SJSA1 (cell line): ENCODE results near the gene UBB. TPM values are rescaled to one million over a fixed set of nuclear protein-coding genes. Genes with fewer than 3 reads are reported as not detected.
A peak's percentile ranks its signal among the peaks of the same experiment; 100 is the strongest.

Experiments
- DNase-seq, 2 experiments: peaks; one replicate each; pipeline ENCODE4 v3.0.0-alpha.2; 2015 to 2020; ENCODE audit warnings: low spot score in 2 of 2, low read depth in 1 of 2
- H3K27ac ChIP-seq: fragments of 250-450 bp; sonication (Bioruptor Pico); 2 replicates; pipeline ENCODE4 v1.5.1; 2020; ENCODE audit warnings: mild to moderate bottlenecking, moderate library complexity
- H3K27me3 ChIP-seq: fragments of 250-450 bp; sonication (Bioruptor Pico); replicated peaks from 2 replicates; pipeline ENCODE4 v1.5.1; 2020; ENCODE audit warnings: mild to moderate bottlenecking, moderate library complexity
- H3K36me3 ChIP-seq: fragments of 250-450 bp; sonication (Bioruptor Pico); 2 replicates; pipeline ENCODE4 v1.5.1; 2020; ENCODE audit warnings: mild to moderate bottlenecking
- H3K4me1 ChIP-seq: fragments of 250-450 bp; sonication (Bioruptor Pico); replicated peaks from 2 replicates; pipeline ENCODE4 v1.6.1; 2021; ENCODE audit warnings: mild to moderate bottlenecking
- H3K4me3 ChIP-seq: fragments of 250-450 bp; sonication (Bioruptor Pico); 2 replicates; pipeline ENCODE4 v1.5.1; 2020; ENCODE audit warnings: mild to moderate bottlenecking
- H3K9me3 ChIP-seq: fragments of 250-450 bp; sonication (Bioruptor Pico); replicated peaks from 2 replicates; pipeline ENCODE4 v1.5.1; 2020; ENCODE audit warnings: mild to moderate bottlenecking
- total RNA-seq: library from RNA; depleted of rRNA; stranded (reverse); fragments of >200 nt; shearing (Covaris generic); gene quantifications from 2 replicates; pipeline ENCODE4 v1.2.3, GENCODE V29; 2014

The UBB gene
- total RNA-seq, 1 experiment from 2014 or later = 1,919 TPM

- H3K9me3 ChIP-seq = no peaks in the 10 kb centered on the region; the same call in 1 of the 2 replicates
- H3K36me3 ChIP-seq = peaks cover 10% of the 10 kb centered on the region
- peak; percentile 5 to 44 for DNase-seq
- H3K27ac ChIP-seq = peak within 1 kb of the TSS; percentile 16; the same call in 1 of the 2 replicates
- peak within 1 kb of the TSS; percentile 94 for H3K4me3 ChIP-seq
- no peaks in the 10 kb centered on the region for H3K27me3 ChIP-seq
- peaks cover 18% of the 10 kb centered on the region for H3K4me1 ChIP-seq
Observed at GRCh38 chr17:16353317-16354174, 27.3 kb upstream of the UBB start, which contains the start of gene CENPV. Gene CENPV (minus strand): TSS chr17:16353469. CDS start chr17:16353436, 33 bp downstream.

DNA sequence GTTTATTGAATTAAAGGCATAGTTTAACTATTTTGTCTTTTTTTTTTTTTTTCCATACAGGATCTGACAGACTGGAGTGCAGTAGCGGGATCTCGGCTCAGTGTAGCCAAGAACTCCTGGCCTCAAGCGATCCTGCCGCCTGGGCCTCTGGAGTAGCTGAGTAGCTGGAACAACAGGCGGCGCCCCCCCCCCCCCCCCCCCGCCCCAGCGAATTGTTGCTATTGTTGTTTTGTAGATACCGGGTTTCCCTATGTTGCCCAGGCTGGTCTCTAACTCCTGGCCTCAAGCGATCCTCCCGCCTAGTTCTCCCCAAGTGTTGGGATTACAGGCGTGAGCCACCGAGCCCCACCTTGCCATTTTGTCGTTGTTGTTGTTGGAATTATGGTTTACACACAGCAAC, 26.3 kb upstream of the UBB start:
- Histone ChIP-seq H3K4me3 (no peak overlapping the region), H3K27me3 (no peaks in the 10 kb centered on the region), H3K27ac (no peak overlapping the region), H3K36me3 (peaks cover 10% of the 10 kb centered on the region), H3K4me1 (peaks cover 18% of the 10 kb centered on the region), H3K9me3 (no peaks in the 10 kb centered on the region; the same call in 1 of the 2 replicates)
- no peak for DNase-seq

DNA sequence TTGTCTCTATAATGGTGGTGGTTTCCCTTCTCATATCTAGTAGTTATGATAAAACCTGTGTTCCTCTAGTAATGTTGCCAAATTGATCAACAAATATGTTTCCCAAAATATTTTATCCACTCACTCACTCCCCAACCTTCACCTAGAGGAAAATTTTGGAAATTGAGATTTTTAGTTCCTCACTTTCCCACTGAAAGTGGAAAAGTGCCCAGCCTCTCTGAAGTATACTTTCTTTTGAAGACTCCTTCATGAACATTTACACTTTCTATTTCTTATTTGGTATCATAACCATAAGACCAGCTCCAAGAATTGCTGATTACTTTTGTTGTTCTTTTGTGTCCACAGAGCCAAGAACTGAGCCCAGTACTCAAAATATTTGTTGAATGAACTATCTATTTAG, 22.5 kb upstream of the UBB start:
- Histone ChIP-seq H3K4me1 (peaks cover 3% of the 10 kb centered on the region; the same call in 1 of the 2 replicates), H3K27ac (no peak overlapping the region), H3K36me3 (no peaks in the 10 kb centered on the region), H3K9me3 (no peaks in the 10 kb centered on the region), H3K27me3 (no peaks in the 10 kb centered on the region), H3K4me3 (no peak overlapping the region)
- DNase-seq = no peak

DNA sequence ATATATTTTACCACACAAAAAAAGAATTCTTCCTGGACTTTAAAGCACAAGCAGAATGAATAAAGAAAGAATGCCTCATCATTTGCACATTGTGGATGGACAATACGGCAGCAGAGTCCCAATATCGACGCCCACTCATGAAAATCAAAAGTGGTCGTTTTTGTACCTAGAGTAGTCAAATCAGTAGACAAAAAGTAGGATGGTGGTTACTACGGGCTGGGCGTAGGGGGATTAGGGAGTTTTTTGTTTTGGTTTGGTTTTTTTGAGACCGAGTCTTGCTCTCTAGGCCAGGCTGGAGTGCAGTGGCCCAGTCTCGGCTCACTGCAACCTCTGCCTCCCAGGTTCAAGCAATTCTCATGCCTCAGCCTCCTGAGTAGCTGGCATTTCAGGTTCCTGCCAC, 19.0 kb upstream of the UBB start:
- Histone ChIP-seq H3K36me3 (no peaks in the 10 kb centered on the region), H3K4me3 (no peak overlapping the region), H3K9me3 (no peaks in the 10 kb centered on the region), H3K27ac (no peak overlapping the region), H3K27me3 (no peaks in the 10 kb centered on the region), H3K4me1 (no peaks in the 10 kb centered on the region)
- DNase-seq = no peak

- no peaks in the 10 kb centered on the region for H3K27me3 ChIP-seq
- peak; percentile 50 to 72 for DNase-seq
Observed at GRCh38 chr17:16363749-16364536, 16.9 kb upstream of the UBB start.

DNA sequence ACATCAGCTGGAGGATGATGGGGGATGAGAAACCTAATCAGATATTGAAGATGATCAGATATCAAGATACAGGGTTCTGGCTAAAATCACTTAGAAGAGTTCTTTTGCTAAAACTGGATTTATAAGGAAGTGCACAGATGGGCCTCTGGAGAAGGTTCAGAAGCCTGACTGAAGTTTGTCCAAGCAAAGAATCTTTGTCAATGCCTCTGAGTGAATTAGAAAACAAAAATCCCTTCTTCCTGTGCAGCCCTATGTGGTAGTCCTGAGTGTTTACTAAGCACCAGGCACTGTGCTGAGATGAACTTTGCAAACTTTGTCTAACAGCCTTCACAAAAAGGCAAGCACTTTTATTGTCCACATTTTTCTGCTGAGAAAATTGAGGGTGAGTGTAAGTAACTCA, 16.3 kb upstream of the UBB start:
- H3K9me3 ChIP-seq = no peaks in the 10 kb centered on the region
- no peaks in the 10 kb centered on the region for H3K36me3 ChIP-seq
- no peak overlapping the region for H3K4me3 ChIP-seq
- H3K27ac ChIP-seq = no peak overlapping the region
- no peaks in the 10 kb centered on the region for H3K27me3 ChIP-seq
- H3K4me1 ChIP-seq = no peaks in the 10 kb centered on the region
- DNase-seq = no peak

More at GRCh38 chr17:16363749-16364536, 16.9 kb upstream of the UBB start:
- Histone ChIP-seq H3K9me3 (no peaks in the 10 kb centered on the region), H3K27ac (no peak overlapping the region), H3K4me3 (no peak overlapping the region), H3K4me1 (no peaks in the 10 kb centered on the region), H3K36me3 (no peaks in the 10 kb centered on the region)

- Histone ChIP-seq H3K36me3 (no peaks in the 10 kb centered on the region), H3K4me3 (no peak overlapping the region), H3K4me1 (no peaks in the 10 kb centered on the region), H3K27ac (no peak overlapping the region), H3K9me3 (no peaks in the 10 kb centered on the region), H3K27me3 (no peaks in the 10 kb centered on the region)
- DNase-seq = no peak
Observed at GRCh38 chr17:16371742-16372141, 9.1 kb upstream of the UBB start.

DNA sequence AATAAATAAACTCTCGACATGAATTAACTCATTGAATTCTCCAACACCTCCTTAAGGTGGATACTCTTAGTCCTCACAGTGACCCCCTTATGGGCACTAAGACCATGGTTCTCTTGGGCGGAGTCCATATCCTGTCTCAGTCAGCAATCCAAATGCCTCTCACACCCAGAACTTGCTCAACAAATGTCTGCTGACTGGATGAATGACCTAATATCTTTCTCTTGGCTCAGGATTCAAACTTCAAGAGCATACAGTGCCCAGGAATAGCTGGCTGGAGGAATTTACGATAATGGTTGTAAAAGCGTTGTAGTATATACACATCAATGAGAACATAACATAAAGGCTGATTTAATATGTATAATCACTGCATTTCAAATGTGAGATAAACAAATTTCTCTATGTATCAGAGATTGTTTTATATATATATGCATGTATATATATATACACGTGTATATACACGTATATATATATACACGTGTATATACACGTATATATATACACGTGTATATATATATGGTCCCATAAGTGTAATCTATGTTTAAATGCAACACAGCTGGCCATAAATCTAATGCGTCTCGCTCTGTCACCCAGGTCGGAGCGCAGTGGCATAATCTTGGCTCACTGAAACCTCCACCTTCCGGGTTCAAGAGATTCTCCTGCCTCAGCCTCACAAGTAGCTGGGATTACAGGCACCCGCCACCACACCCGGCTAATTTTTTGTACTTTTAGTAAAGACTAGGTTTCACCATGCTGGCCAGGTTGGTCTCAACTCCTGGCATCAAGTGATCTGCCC, 6.5 kb upstream of the UBB start:
- Histone ChIP-seq H3K9me3 (no peaks in the 10 kb centered on the region), H3K4me1 (peaks cover 4% of the 10 kb centered on the region; the same call in 1 of the 2 replicates), H3K27me3 (no peaks in the 10 kb centered on the region), H3K36me3 (no peaks in the 10 kb centered on the region), H3K4me3 (no peak overlapping the region), H3K27ac (no peak overlapping the region)
- DNase-seq = no peak

- Histone ChIP-seq H3K4me1 (peaks cover 14% of the 10 kb centered on the region), H3K27ac (no peak overlapping the region), H3K27me3 (no peaks in the 10 kb centered on the region), H3K36me3 (peaks cover 12% of the 10 kb centered on the region), H3K4me3 (no peak overlapping the region), H3K9me3 (no peaks in the 10 kb centered on the region)
- peak in 1 of 2 experiments; percentile 7 for DNase-seq
Observed at GRCh38 chr17:16377941-16378341, 3.0 kb upstream of the UBB start.

GRCh38 chr17:16378636-16379282, 2.1 kb upstream of the UBB start:
- no peak overlapping the region for H3K27ac ChIP-seq
- no peaks in the 10 kb centered on the region for H3K9me3 ChIP-seq
- DNase-seq = no peak
- H3K36me3 ChIP-seq = peaks cover 20% of the 10 kb centered on the region
- peaks cover 14% of the 10 kb centered on the region for H3K4me1 ChIP-seq
- no peaks in the 10 kb centered on the region for H3K27me3 ChIP-seq
- H3K4me3 ChIP-seq = no peak overlapping the region

- Histone ChIP-seq H3K36me3 (peaks cover 25% of the 10 kb centered on the region), H3K9me3 (no peaks in the 10 kb centered on the region), H3K27ac (no peak overlapping the region), H3K27me3 (no peaks in the 10 kb centered on the region), H3K4me3 (no peak overlapping the region), H3K4me1 (peaks cover 14% of the 10 kb centered on the region)
- no peak for DNase-seq
Observed at GRCh38 chr17:16379654-16380053, 1.2 kb upstream of the UBB start.

GRCh38 chr17:16381496-16381820, 567 bp downstream of the UBB start:
- Histone ChIP-seq H3K4me1 (peaks cover 14% of the 10 kb centered on the region), H3K27me3 (no peaks in the 10 kb centered on the region), H3K27ac (peak overlapping the region; percentile 97), H3K36me3 (peaks cover 25% of the 10 kb centered on the region), H3K4me3 (peak overlapping the region; percentile 69), H3K9me3 (no peaks in the 10 kb centered on the region)
- DNase-seq = no peak

DNA sequence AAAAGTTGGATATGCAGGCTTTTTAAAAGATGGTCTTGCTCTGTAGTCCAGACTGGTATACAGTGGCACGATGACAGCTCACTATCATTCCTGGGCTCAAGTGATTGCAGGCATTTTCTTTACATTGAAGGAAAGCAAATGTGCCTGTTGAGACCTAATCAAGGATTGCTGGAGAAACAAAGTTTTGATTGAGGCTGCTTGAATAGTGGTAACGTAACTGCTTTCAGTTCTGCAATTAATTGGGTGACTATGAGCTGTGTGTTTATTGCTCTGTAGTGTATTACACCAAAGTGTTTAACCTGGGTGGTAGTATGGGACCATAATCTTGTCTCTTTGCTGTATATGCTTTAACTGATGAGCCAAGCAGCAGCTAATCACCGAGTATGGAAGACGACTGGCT, 2.3 kb downstream of the UBB start:
- no peaks in the 10 kb centered on the region for H3K9me3 ChIP-seq
- no peaks in the 10 kb centered on the region for H3K27me3 ChIP-seq
- H3K36me3 ChIP-seq = peaks cover 25% of the 10 kb centered on the region
- DNase-seq = no peak
- no peak overlapping the region for H3K27ac ChIP-seq
- no peak overlapping the region for H3K4me3 ChIP-seq
- H3K4me1 ChIP-seq = peaks cover 11% of the 10 kb centered on the region
